ENCODE measurements around the gene DNAJC24. TPM values are rescaled to one million over a fixed set of nuclear protein-coding genes. Genes with fewer than 3 reads are reported as not detected.

Gene DNAJC24
- total and polyA plus RNA-seq, 2 donors from 2014 or later, result 5.7 to 15.2 TPM

- DNase-seq (no peak), FAIRE-seq (no peak)
- H3K4me3 ChIP-seq (ENCODE audit: low read length in 3 of 3), result no peak overlapping the region
- intact Hi-C loops (cut with DNase I), result no loop called here
- H3K27me3 ChIP-seq (ENCODE audit: control insufficient read depth, insufficient read depth, low read length), result no peaks in the 10 kb centered on the region
- TF ChIP-seq CTCF (IDR thresholded peaks at IDR 0.05; ENCODE audit: borderline replicate concordance, extremely low read depth, insufficient read depth), result no peak
- no peaks in the 10 kb centered on the region for H3K4me1 ChIP-seq (ENCODE audit: control insufficient read depth in 2 of 3, insufficient read depth in 2 of 3, low read depth in 1 of 3, low read length in 3 of 3)
- H3K9me3 ChIP-seq (ENCODE audit: control insufficient read depth in 2 of 3, insufficient read depth in 1 of 3, low read length in 3 of 3), result no peaks in the 10 kb centered on the region
- no peaks in the 10 kb centered on the region for H3K36me3 ChIP-seq (ENCODE audit: control insufficient read depth in 2 of 3, insufficient read depth in 3 of 3, low read length in 3 of 3)
- no peak overlapping the region for H3K27ac ChIP-seq (ENCODE audit: low read depth in 2 of 2, low read length in 2 of 2)
- no peak overlapping the region for H3K9ac ChIP-seq (ENCODE audit: low read length in 3 of 3)
Observed at GRCh38 chr11:31383116-31383515, 13.5 kb downstream of the DNAJC24 start.

DNA sequence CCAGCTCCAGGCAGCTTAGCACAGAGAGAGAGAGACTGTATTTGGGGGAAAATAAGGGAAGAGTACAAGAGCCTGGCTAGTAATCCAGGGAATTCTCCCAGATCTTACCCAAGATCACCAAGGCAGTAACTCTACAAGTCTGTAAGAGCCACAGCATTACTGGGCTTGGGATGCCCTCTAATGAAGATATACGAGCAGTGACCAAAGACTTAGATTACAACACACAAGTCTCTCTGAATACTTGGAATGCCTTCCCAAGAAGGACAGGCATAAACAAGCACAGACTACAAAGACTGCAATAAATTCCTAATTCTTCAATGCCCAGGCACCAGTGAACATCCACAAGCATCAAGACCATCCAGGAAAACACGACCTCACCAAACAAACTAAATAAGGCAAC lies 17.7 kb downstream of the DNAJC24 start:
- Histone ChIP-seq H3K4me3 (ENCODE audit: low read length in 3 of 3) (no peak overlapping the region), H3K4me1 (ENCODE audit: control insufficient read depth in 2 of 3, insufficient read depth in 2 of 3, low read depth in 1 of 3, low read length in 3 of 3) (no peaks in the 10 kb centered on the region), H3K9me3 (ENCODE audit: control insufficient read depth in 2 of 3, insufficient read depth in 1 of 3, low read length in 3 of 3) (no peaks in the 10 kb centered on the region), H3K36me3 (ENCODE audit: control insufficient read depth in 2 of 3, insufficient read depth in 3 of 3, low read length in 3 of 3) (no peaks in the 10 kb centered on the region), H3K27me3 (ENCODE audit: control insufficient read depth, insufficient read depth, low read length) (no peaks in the 10 kb centered on the region), H3K27ac (ENCODE audit: low read depth in 2 of 2, low read length in 2 of 2) (no peak overlapping the region), H3K9ac (ENCODE audit: low read length in 3 of 3) (no peak overlapping the region)
- DNase-seq (no peak), FAIRE-seq (no peak)
- no peak for TF ChIP-seq CTCF (IDR thresholded peaks at IDR 0.05; ENCODE audit: borderline replicate concordance, extremely low read depth, insufficient read depth)
- intact Hi-C loops (cut with DNase I), result no loop called here

DNA sequence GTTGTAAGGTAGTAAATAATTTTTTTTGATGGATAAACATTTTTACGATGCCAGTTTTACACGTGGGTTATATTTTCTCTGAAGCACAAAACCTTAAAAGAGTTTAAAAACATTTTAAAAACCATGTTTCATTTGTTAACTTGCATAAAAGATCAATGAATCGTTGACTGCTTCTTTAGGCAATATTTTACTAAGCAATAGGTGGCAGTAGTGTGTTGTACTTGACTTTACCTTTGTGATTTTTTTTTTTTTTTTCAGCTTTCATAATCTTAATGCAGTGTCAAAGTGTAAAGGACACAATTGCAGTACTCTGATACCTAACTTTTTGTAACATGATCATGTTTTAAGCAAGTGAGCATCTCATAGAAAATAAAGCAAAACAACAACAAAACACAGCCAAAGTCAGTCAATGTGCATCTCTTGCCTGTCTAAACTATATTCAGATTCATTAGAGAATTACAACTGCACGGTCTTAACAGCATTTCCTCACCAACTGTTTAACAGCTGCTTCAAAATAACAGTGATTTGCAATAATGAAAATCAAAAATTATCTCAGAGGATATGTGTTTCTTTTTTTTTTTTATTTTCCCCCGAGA lies 27.7 kb downstream of the DNAJC24 start:
- H3K27ac ChIP-seq (ENCODE audit: low read depth in 2 of 2, low read length in 2 of 2), result no peak overlapping the region
- peak; percentile 91 for FAIRE-seq
- H3K27me3 ChIP-seq (ENCODE audit: control insufficient read depth, insufficient read depth, low read length), result no peaks in the 10 kb centered on the region
- H3K4me1 ChIP-seq (ENCODE audit: control insufficient read depth in 2 of 3, insufficient read depth in 2 of 3, low read depth in 1 of 3, low read length in 3 of 3), result no peaks in the 10 kb centered on the region
- peaks cover 0 to 7% (median 2%) of the 10 kb centered on the region in 3 donors for H3K9me3 ChIP-seq (ENCODE audit: control insufficient read depth in 2 of 3, insufficient read depth in 1 of 3, low read length in 3 of 3)
- H3K36me3 ChIP-seq (ENCODE audit: control insufficient read depth in 2 of 3, insufficient read depth in 3 of 3, low read length in 3 of 3), result peaks cover 0 to 2% (median 0%) of the 10 kb centered on the region in 3 donors
- H3K4me3 ChIP-seq (ENCODE audit: low read length in 3 of 3), result no peak overlapping the region
- TF ChIP-seq CTCF (IDR thresholded peaks at IDR 0.05; ENCODE audit: borderline replicate concordance, extremely low read depth, insufficient read depth), result peak; percentile 42
- no peak overlapping the region for H3K9ac ChIP-seq (ENCODE audit: low read length in 3 of 3)
- DNase-seq, result peak in 2 of 5 donors; percentile 12 to 24
- intact Hi-C loops (cut with DNase I), result no loop called here

DNA sequence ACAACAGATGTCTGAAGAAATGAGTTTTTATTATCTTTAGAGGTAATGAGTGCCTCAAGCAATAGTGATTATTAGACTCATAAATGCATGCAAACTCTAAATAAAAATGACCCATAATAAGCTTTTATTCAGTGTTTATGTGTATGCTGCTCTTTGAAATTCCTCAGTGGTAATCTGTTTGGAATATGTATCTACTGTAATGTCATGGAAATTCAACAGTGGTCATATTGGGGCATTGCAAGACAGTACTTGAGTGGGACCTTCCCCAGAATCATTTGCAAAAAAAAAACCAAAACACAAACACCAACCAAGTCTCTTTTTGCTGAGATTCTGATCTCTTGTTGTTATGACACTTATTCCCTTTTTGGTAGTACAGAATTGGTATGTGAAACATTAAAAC lies 35.0 kb downstream of the DNAJC24 start:
- Histone ChIP-seq H3K9ac (ENCODE audit: low read length in 3 of 3) (no peak overlapping the region), H3K4me1 (ENCODE audit: control insufficient read depth in 2 of 3, insufficient read depth in 2 of 3, low read depth in 1 of 3, low read length in 3 of 3) (peaks cover 0 to 3% (median 0%) of the 10 kb centered on the region in 3 donors), H3K9me3 (ENCODE audit: control insufficient read depth in 2 of 3, insufficient read depth in 1 of 3, low read length in 3 of 3) (no peaks in the 10 kb centered on the region), H3K36me3 (ENCODE audit: control insufficient read depth in 2 of 3, insufficient read depth in 3 of 3, low read length in 3 of 3) (no peaks in the 10 kb centered on the region), H3K27me3 (ENCODE audit: control insufficient read depth, insufficient read depth, low read length) (no peaks in the 10 kb centered on the region), H3K27ac (ENCODE audit: low read depth in 2 of 2, low read length in 2 of 2) (no peak overlapping the region), H3K4me3 (ENCODE audit: low read length in 3 of 3) (no peak overlapping the region)
- DNase-seq, result no peak
- no peak for TF ChIP-seq CTCF (IDR thresholded peaks at IDR 0.05; ENCODE audit: borderline replicate concordance, extremely low read depth, insufficient read depth)
- intact Hi-C loops (cut with DNase I), result no loop called here
- FAIRE-seq, result no peak

Measured in kidney (tissue), 14 donors.